Lung microvascular endothelial cell (primary cell): ENCODE results near the gene AEBP2. TPM values are rescaled to one million over a fixed set of nuclear protein-coding genes. Genes with fewer than 3 reads are reported as not detected.
A peak's percentile ranks its signal among the peaks of the same experiment; 100 is the strongest.

Source experiments
- DNase-seq, 2 donors: peaks; one replicate each; pipeline versions ENCODE4 v3.0.0 to v3.0.0-alpha.2; 2010; ENCODE audit warnings: low read depth in 2 of 2
- total RNA-seq: library from RNA; depleted of rRNA; stranded (reverse); fragments of >200 nt; gene quantifications from 2 replicates; pipeline ENCODE4 v1.2.1, GENCODE V29; 2014

The AEBP2 gene
- total RNA-seq, 1 donor from 2014 or later = 27.4 TPM

DNA sequence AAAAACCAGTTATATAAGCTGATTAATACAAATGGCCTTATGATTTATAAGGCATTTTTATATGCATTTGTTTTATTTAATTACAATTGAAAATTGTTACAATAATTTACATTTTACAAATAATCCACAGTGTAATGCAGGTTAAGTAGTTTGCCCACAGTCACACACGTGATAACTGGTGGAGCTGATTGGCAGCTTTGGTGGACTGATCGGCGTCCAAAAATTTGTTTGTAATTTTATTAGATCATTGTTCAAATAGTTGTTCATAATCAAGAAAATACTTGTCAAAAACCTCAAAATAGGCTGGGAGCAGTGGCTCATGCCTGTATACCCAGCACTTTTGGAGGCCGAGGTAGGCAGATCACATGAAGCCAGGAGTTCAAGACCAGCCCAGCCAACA is 59.7 kb downstream of the AEBP2 start:
- no peak for DNase-seq

GRCh38 chr12:19506497-19506896 is 67.2 kb downstream of the AEBP2 start:
- no peak for DNase-seq

DNA sequence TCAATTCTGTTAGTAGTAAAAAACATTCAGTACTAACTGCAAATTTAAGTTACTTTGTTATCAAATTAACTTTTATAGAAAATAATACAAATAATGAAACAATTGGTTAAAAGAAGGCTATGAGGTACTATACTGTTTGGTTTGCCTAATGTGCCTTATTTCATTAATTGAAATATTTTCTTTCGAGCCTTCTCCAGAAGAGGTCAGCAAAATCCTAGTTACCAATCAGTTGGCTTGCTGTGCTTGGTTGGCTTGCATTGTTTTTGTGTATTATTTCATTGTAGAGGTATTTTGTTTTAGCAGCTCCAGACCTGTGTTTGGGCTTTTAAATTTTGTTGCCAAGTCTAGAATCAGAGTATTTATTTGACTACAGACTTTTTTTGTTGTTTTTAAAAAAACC is 68.5 kb downstream of the AEBP2 start:
- DNase-seq = peak; percentile 47 to 76

GRCh38 chr12:19510461-19510860 is 71.2 kb downstream of the AEBP2 start:
- DNase-seq = no peak

GRCh38 chr12:19515179-19515578 is 75.9 kb downstream of the AEBP2 start:
- DNase-seq = no peak

GRCh38 chr12:19517583-19517982 is 78.3 kb downstream of the AEBP2 start:
- DNase-seq = no peak

GRCh38 chr12:19518209-19518608 is 78.9 kb downstream of the AEBP2 start:
- DNase-seq = no peak

GRCh38 chr12:19520646-19521415 is 81.5 kb downstream of the AEBP2 start:
- peak in 1 of 2 donors; percentile 73 for DNase-seq

DNA sequence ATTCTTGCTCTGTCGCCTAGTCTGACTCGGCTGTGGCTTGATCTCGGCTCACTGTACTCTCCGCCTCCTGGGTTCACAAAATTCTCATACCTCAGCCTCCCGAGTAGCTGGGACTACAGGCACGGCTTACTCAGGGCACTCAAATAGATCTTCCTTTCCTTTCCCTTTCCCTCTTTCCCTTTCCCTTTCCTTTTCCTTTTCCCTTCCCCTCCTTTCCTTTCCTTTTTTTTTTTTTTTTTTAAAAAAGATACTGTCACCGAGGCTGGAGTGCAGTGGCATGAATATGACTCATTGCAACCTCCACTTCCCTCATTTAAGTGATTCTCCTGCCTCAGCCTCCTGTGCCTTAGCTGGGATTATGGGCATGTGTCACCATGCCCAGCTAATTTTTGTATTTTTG is 86.0 kb downstream of the AEBP2 start:
- no peak for DNase-seq

DNA sequence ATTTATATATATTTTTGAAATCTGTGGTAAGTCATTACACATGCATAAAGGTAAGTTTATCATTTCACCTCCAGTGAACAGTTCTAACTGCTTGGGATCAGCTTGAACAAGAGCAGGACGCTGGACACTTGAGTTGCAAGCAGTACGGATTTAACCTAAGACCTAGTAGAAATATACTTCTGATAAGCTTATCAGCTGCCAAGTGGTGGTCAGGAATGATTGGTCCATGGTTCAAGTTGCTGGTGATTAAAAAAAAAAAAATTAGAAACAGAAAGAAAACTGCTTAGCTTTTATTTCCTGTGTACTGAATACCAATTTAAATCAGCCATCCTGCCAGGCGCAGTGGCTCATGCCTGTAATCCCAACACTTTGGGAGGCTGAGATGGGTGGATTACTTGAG is 88.6 kb downstream of the AEBP2 start:
- DNase-seq = peak in 1 of 2 donors; percentile 28

DNA sequence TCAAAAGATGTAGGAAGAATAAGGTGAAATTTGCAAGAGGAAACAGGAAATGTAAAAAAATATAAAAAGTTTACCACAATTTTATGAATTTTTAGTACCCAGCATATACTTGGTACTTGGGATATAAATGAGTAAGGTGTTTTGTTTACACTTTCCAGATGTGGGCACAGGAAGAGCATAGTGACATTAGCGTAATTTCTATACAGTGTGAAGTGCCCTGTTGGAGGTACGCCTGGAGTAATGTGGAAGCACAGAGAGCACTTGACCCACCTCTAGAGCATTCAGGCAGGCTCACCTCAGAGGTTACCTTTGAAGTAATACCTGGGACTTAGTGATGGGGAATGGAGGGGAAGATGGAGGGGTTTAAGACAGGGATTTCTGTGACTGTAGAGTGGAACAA is 89.5 kb downstream of the AEBP2 start:
- no peak for DNase-seq

GRCh38 chr12:19529951-19530636 is 90.8 kb downstream of the AEBP2 start:
- DNase-seq = peak; percentile 84 to 86

- DNase-seq = no peak
Measured at GRCh38 chr12:19530637-19531023, 91.3 kb downstream of the AEBP2 start.

DNA sequence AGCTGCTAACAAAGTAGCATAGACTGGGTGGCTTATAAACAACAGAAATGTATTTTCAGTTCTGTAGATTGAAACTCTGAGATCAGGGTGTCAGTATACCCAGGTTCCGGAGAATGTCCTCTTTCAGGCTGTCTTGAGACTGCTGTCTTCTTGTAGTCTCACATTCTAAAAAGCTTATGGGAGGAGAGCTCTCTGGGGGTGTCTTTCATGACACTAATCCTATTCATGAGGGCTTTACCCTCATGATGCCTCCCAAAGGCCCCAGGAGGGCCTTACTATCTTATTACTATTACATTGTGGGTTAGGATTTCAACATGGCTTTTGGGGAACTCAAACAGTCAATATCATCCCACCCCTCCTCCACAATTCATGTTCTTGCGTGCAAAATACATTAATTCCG is 94.3 kb downstream of the AEBP2 start:
- no peak for DNase-seq

GRCh38 chr12:19539071-19539470 is 99.8 kb downstream of the AEBP2 start:
- DNase-seq = no peak

DNA sequence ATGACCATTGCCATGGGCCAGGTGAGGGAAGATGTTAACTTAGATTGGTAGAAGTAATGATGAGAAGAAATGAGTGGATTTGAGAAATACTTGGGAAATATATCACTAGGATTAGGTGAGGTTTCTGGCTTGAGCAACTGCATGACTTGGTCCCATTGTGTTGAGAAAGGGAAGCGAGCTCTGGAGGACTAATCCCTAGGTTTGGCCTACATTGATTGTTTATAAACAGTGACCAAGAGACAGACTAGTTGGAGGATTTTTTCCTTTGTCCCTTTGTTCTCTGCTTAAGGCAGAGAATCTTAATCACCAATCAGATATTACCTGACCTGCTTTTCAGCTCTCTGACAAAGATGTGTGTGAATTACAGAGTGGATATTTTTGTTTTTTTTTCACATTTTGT is 100.5 kb downstream of the AEBP2 start:
- DNase-seq = peak in 1 of 2 donors; percentile 62

- DNase-seq = no peak
Measured at GRCh38 chr12:19542606-19543005, 103.3 kb downstream of the AEBP2 start.

GRCh38 chr12:19544353-19544752 is 105.1 kb downstream of the AEBP2 start:
- no peak for DNase-seq

DNA sequence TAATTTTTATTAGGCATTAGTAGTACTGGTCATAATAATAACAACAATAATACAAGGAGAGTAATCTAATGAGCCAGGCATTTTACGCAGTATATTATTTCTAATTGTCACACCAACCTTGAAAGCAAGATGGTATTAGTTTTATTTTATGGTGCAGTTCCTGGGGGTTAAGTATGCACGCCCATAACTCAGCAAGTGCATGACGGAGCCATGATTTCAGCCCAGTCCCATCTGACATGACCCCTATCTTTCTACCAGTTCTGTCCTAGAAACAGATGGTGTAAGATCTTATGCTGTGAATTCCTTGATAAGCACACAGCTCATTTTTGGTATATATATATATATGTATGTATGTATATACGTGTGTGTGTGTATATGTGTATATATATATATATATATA is 106.0 kb downstream of the AEBP2 start:
- DNase-seq = no peak

DNA sequence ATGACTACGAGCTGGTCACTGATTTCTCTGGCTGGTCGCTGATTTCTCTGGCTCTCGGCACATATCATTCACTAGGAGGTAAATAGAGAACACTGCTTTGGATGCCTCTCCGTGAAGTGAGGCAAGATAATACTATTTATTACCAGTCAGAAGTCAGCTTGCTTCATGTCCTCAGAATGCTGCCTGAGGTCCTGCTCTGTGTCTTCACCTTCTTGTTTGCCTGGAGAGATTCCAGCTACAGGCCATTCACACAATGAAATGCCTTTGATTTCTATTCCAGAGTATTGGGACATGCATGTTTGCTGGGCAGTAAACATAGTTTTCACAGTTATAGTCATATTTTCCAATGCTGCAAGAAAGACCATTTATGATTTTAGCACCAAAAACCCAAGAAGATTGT is 106.7 kb downstream of the AEBP2 start:
- peak; percentile 35 to 61 for DNase-seq

DNA sequence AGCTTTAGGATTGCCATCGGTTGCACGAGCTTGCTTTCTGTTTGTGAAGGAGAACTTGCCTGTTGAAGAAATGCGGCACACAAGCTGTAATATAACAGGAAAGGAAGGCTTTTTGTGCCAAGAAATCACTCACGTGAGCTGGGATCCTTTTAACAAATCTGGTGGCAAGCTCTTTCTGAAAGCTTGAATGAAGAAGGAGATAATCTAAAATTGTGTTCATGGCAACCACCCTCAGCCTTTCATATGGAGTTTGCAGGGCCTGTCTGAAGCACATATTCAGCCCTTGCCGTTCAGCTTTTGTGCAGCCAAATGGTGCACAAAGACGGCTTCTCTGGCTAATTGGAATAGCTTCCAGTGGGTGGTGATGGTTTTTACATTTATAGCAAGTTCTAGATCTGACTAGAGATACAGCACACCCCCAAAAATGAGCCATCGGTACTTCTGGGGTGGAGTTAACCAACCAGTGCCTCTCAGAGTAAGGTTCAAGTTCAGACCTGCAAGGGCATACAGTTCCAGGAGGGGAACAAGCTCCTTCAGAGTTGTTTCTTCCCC is 107.4 kb downstream of the AEBP2 start:
- DNase-seq = peak; percentile 50 to 83

GRCh38 chr12:19547271-19547671 is 108.0 kb downstream of the AEBP2 start:
- DNase-seq = peak; percentile 24 to 64

DNA sequence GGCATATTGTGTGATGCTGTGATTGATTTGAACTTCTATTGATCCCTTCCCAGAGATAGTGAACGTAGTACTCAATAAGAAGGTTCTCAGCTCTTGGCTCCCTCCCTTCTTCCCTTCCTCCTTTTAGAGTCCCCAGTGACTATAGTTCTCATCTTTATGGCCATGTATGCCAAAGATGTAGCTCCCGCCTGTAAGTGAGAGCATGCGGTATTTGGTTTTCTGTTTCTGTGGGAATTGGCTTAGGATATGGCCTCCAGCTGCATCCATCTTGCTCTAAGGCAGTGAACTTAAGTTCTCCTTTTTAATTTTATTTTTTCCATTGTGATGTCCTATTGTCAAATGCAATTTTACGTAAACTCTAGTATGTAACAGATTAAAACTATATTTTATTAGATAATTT is 109.5 kb downstream of the AEBP2 start:
- DNase-seq = no peak
